Calu3 (cell line): ENCODE measurements around the gene CCNB1. TPM values are rescaled to one million over a fixed set of nuclear protein-coding genes. Genes with fewer than 3 reads are reported as not detected.

Experiments
- Bru-seq: library from RNA; stranded (reverse); fragments of 400-500 nt; gene quantifications from one replicate; lab custom pipeline; 2021; lab: Mats Ljungman, UMichigan
- BruChase-seq, 2 experiments: library from RNA; stranded (reverse); fragments of 400-500 nt; gene quantifications; one replicate each; lab custom pipeline; 2021; lab: Mats Ljungman, UMichigan
- BruUV-seq: library from RNA; stranded (reverse); fragments of 400-500 nt; replicated peaks from 2 replicates; lab custom pipeline; 2021; lab: Mats Ljungman, UMichigan
- CTCF ChIA-PET: fragments of 300-600 bp; sonication (Branson Sonifier 250); formaldehyde crosslinking; loops from one replicate; lab custom pipeline; 2022; ENCODE audit warnings: antibody characterized with exemption; lab: Charles Lee
- DNase-seq: peaks from one replicate; pipeline ENCODE4 v3.0.0; 2022
- H3K27ac Mint-ChIP-seq: one replicate; pipeline ENCODE4 v1.8.0; 2022; ENCODE audit warnings: mixed read lengths; ENCODE audit not compliant: unreplicated experiment
- H3K27me3 Mint-ChIP-seq: one replicate; pipeline ENCODE4 v1.8.0; 2022; ENCODE audit warnings: mixed read lengths; ENCODE audit not compliant: unreplicated experiment
- H3K36me3 Mint-ChIP-seq: one replicate; pipeline ENCODE4 v1.8.0; 2022; ENCODE audit warnings: mild to moderate bottlenecking, moderate library complexity, mixed read lengths; ENCODE audit not compliant: insufficient read depth, unreplicated experiment
- H3K4me1 Mint-ChIP-seq: one replicate; pipeline ENCODE4 v1.8.0; 2022; ENCODE audit warnings: mild to moderate bottlenecking, low read depth, mixed read lengths; ENCODE audit not compliant: unreplicated experiment
- H3K4me3 Mint-ChIP-seq: one replicate; pipeline ENCODE4 v1.8.0; 2022; ENCODE audit warnings: mild to moderate bottlenecking, low read depth, moderate library complexity, mixed read lengths; ENCODE audit not compliant: unreplicated experiment
- H3K9me3 Mint-ChIP-seq: one replicate; pipeline ENCODE4 v1.8.0; 2022; ENCODE audit warnings: low read depth, mixed read lengths; ENCODE audit not compliant: unreplicated experiment
- intact Hi-C: fragments of 100-400 bp; cut with micrococcal nuclease; formaldehyde crosslinking; loops from one replicate; pipeline ENCODE4 v1.10.0; 2022; ENCODE audit not compliant: unreplicated experiment
- long read RNA-seq: library from polyadenylated mRNA; stranded (forward); transcript quantifications from one replicate; pipeline ENCODE4 v2.0.0, GENCODE V29; 2022
- total RNA-seq: library from RNA; stranded (reverse); gene quantifications from 2 replicates; pipeline ENCODE4 v1.2.3, GENCODE V29; 2022
- TF ChIP-seq, protein P1 (sequence below): fragments of 200-600 bp; IDR thresholded peaks from one replicate; pipeline ENCODE4 v1.8.0; 2022; ENCODE audit warnings: antibody characterized with exemption; ENCODE audit not compliant: unreplicated experiment

CCNB1 gene
- total RNA-seq (162 and 192 TPM in 2 replicates), Bru-seq, nascent RNA (percentile 94 among the genes with signal in this experiment), BruChase-seq, experiment 1, labeled RNA remaining after a 6-hour chase (percentile 97 among the genes with signal in this experiment), BruChase-seq, experiment 2, labeled RNA remaining after a 2-hour chase (percentile 98 among the genes with signal in this experiment)
- long read RNA-seq, transcript CCNB1-201 (9 exons, 2,169 nt) = major isoform, 394 of 428 reads
- long read RNA-seq, partial matches to known transcripts = 1 of 428 reads
- long read RNA-seq, other reads (novel, unspliced or antisense) = 31 of 428 reads

DNA sequence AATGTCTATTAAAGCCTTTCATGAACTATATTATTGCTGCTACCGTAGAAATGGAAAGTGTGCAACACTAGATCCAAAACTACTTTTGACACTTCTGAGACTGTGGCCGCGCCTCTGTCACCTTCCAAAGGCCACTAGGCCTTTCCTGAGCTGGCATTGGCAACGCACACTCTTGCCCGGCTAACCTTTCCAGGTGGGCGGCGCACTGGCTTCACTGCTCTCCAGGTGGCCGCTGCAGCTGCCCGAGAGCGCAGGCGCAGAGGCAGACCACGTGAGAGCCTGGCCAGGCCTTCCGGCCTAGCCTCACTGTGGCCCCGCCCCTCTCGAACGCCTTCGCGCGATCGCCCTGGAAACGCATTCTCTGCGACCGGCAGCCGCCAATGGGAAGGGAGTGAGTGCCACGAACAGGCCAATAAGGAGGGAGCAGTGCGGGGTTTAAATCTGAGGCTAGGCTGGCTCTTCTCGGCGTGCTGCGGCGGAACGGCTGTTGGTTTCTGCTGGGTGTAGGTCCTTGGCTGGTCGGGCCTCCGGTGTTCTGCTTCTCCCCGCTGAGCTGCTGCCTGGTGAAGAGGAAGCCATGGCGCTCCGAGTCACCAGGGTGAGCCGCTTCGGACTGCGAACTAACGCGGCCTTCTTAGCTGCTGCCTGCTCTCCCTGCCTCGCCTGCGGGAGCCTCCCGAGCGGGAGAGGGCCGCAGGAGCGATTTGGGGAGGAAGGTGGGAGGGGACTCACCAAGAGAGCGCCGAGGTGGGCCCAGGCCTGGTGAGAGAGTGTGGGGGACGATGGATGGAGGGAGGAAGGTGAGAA lies at the start of gene CCNB1:
CCNB1 (plus strand) TSS at position 465 of the 807 bp plus-strand sequence; CDS start at position 578, 113 bp downstream.
- no peaks in the 10 kb centered on the region for H3K27me3 Mint-ChIP-seq
- H3K4me1 Mint-ChIP-seq = peaks cover 13% of the 10 kb centered on the region
- no TSS peak for BruUV-seq
- H3K9me3 Mint-ChIP-seq = no peaks in the 10 kb centered on the region
- peaks cover 39% of the 10 kb centered on the region for H3K36me3 Mint-ChIP-seq
- CTCF ChIA-PET = interaction anchor here (0.5 to 1.1 kb wide), 6 partner anchors 9 to 104 kb away, joined by 3 to 4 read pairs (median 3); partner anchors contain the start of gene SLC30A5
- TF ChIP-seq, protein P1, sequence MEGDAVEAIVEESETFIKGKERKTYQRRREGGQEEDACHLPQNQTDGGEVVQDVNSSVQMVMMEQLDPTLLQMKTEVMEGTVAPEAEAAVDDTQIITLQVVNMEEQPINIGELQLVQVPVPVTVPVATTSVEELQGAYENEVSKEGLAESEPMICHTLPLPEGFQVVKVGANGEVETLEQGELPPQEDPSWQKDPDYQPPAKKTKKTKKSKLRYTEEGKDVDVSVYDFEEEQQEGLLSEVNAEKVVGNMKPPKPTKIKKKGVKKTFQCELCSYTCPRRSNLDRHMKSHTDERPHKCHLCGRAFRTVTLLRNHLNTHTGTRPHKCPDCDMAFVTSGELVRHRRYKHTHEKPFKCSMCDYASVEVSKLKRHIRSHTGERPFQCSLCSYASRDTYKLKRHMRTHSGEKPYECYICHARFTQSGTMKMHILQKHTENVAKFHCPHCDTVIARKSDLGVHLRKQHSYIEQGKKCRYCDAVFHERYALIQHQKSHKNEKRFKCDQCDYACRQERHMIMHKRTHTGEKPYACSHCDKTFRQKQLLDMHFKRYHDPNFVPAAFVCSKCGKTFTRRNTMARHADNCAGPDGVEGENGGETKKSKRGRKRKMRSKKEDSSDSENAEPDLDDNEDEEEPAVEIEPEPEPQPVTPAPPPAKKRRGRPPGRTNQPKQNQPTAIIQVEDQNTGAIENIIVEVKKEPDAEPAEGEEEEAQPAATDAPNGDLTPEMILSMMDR = no peak
- H3K27ac Mint-ChIP-seq = peak within 1 kb of the TSS; percentile 93
- intact Hi-C loops = loop anchor here (10.0 kb wide), 1 partner anchor 72 kb away; the partner anchor contains the start of gene SLC30A5
- peak; percentile 99 for DNase-seq
- peak within 1 kb of the TSS; percentile 98 for H3K4me3 Mint-ChIP-seq

DNA sequence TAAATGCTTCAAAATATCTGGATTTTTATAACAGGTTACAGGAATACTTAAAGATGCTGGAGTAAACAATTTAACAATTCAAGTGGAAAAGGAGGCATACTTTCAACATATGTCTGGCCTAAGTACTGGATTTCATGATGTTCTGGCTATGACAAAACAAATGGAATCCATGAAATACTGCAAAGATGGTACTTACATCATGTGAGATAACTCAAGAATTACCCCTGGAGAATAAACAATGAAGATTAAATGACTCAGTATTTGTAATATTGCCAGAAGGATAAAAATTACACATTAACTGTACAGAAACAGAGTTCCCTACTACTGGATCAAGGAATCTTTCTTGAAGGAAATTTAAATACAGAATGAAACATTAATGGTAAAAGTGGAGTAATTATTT lies 37.5 kb upstream of the CCNB1 start:
- Mint-ChIP-seq H3K9me3 (no peaks in the 10 kb centered on the region), H3K36me3 (peaks cover 10% of the 10 kb centered on the region), H3K27me3 (no peaks in the 10 kb centered on the region), H3K27ac (no peak overlapping the region), H3K4me1 (peaks cover 7% of the 10 kb centered on the region), H3K4me3 (no peak overlapping the region)
- CTCF ChIA-PET = no interaction called here
- intact Hi-C loops = no loop called here
- DNase-seq = no peak
- BruUV-seq = no TSS peak
- TF ChIP-seq, protein P1 = no peak

DNA sequence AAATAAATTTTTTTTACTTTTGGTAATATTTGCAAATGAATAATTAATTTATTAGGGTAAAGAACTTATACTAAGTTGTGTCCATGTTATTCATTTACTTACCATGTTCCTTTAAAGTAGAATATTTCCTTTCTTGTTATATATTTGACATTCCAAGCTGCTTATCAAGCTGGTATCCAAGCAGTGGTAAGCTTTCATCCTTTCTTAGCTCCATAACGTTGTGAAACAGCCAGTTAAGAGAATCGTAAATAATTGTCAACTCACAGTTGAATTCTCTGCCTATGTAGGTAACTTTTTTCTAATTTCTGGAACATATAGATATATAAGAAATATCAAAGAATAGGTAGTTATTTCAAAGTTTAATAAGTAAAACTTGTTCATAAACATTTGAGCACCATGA lies 36.7 kb upstream of the CCNB1 start:
- intact Hi-C loops = no loop called here
- no peak overlapping the region for H3K4me3 Mint-ChIP-seq
- H3K27ac Mint-ChIP-seq = no peak overlapping the region
- CTCF ChIA-PET = interaction anchor here (0.8 kb wide), 1 partner anchor 36 kb away, joined by 3 read pairs; the partner anchor contains the start of gene CCNB1
- H3K4me1 Mint-ChIP-seq = peaks cover 7% of the 10 kb centered on the region
- H3K36me3 Mint-ChIP-seq = peaks cover 10% of the 10 kb centered on the region
- no peaks in the 10 kb centered on the region for H3K9me3 Mint-ChIP-seq
- no peak for DNase-seq
- H3K27me3 Mint-ChIP-seq = no peaks in the 10 kb centered on the region
- TF ChIP-seq, protein P1 = no peak
- no TSS peak for BruUV-seq

DNA sequence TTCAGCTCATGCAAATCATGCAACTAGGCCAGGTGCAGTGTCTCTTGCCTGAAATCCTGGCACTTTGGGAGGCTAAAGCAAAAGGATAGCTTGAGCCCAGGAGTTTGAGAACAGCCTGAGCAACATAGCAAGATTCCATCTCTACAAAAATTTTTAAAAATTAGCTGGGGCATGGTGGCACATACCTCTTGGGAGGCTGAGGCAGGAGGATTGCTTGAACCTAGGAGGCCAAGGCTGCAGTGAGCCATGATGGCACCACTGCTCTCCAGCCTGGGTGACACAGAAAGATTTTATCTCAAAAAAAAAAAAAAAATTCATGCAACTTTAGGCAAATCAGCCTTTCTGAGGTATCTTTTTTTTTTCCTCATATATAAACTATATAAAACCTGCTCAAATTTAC lies 35.6 kb upstream of the CCNB1 start:
- CTCF ChIA-PET = no interaction called here
- TF ChIP-seq, protein P1 = no peak
- no peak overlapping the region for H3K27ac Mint-ChIP-seq
- peaks cover 5% of the 10 kb centered on the region for H3K36me3 Mint-ChIP-seq
- no peaks in the 10 kb centered on the region for H3K9me3 Mint-ChIP-seq
- no peak for DNase-seq
- no TSS peak for BruUV-seq
- no peak overlapping the region for H3K4me3 Mint-ChIP-seq
- H3K4me1 Mint-ChIP-seq = peaks cover 7% of the 10 kb centered on the region
- no peaks in the 10 kb centered on the region for H3K27me3 Mint-ChIP-seq
- intact Hi-C loops = no loop called here
